HL-60/S4 treated with retinoic acid at 250 ng/mL for 4 days and 3 days (cell line): Measurements from ENCODE around the gene GDF7.

Experiments used
- in situ Hi-C: fragments of 300-500 bp; cut with MboI; formaldehyde crosslinking; loops from 2 replicates; pipeline ENCODE4 v1.7.0; 2022; ENCODE audit warnings: low sequenced_read_pairs

GDF7 gene

GRCh38 chr2:20666304-20667150, at the start of gene GDF7:
GDF7 (plus strand) TSS chr2:20667144; CDS start chr2:20667240, 96 bp downstream.
- in situ Hi-C loops = loop anchor here (10.0 kb wide), 1 partner anchor 298 kb away; no protein-coding TSS in a partner anchor

GRCh38 chr2:20617892-20618467, 49.0 kb upstream of the GDF7 start:
- in situ Hi-C loops = no loop called here

- in situ Hi-C loops = no loop called here
Observed at GRCh38 chr2:20618468-20618885, 48.5 kb upstream of the GDF7 start.

- in situ Hi-C loops = no loop called here
Observed at GRCh38 chr2:20618886-20619521, 47.9 kb upstream of the GDF7 start.

- in situ Hi-C loops = no loop called here
Observed at GRCh38 chr2:20619624-20620024, 47.3 kb upstream of the GDF7 start.

- in situ Hi-C loops = no loop called here
Observed at GRCh38 chr2:20620271-20620681, 46.7 kb upstream of the GDF7 start.

- in situ Hi-C loops = no loop called here
Observed at GRCh38 chr2:20620696-20621365, 46.1 kb upstream of the GDF7 start.

- in situ Hi-C loops = no loop called here
Observed at GRCh38 chr2:20621366-20622295, 45.3 kb upstream of the GDF7 start.

- in situ Hi-C loops = no loop called here
Observed at GRCh38 chr2:20622296-20622686, 44.7 kb upstream of the GDF7 start.

- in situ Hi-C loops = no loop called here
Observed at GRCh38 chr2:20622731-20623130, 44.2 kb upstream of the GDF7 start.

- in situ Hi-C loops = no loop called here
Observed at GRCh38 chr2:20623241-20623640, 43.7 kb upstream of the GDF7 start.

GRCh38 chr2:20623741-20624155, 43.2 kb upstream of the GDF7 start:
- in situ Hi-C loops = no loop called here

GRCh38 chr2:20624156-20624883, 42.6 kb upstream of the GDF7 start:
- in situ Hi-C loops = no loop called here

GRCh38 chr2:20624884-20625485, 42.0 kb upstream of the GDF7 start:
- in situ Hi-C loops = loop anchor here (25.0 kb wide), 2 partner anchors 513 to 688 kb away; no protein-coding TSS in a partner anchor

GRCh38 chr2:20625491-20626391, 41.2 kb upstream of the GDF7 start:
- in situ Hi-C loops = loop anchor here (25.0 kb wide), 2 partner anchors 513 to 688 kb away; no protein-coding TSS in a partner anchor

- in situ Hi-C loops = loop anchor here (25.0 kb wide), 2 partner anchors 514 to 689 kb away; no protein-coding TSS in a partner anchor
Observed at GRCh38 chr2:20626392-20626697, 40.6 kb upstream of the GDF7 start.

GRCh38 chr2:20626698-20627513, 40.0 kb upstream of the GDF7 start:
- in situ Hi-C loops = loop anchor here (25.0 kb wide), 2 partner anchors 515 to 690 kb away; no protein-coding TSS in a partner anchor
